Stromal cell of bone marrow (primary cell): Measurements from ENCODE around the gene ZNF141.
"Not testable (repeated sequence)": the region's sequence is repeated elsewhere in the genome, so short reads cannot be mapped to it uniquely, and the experiment has no call there.

ENCODE experiments used
- DNase-seq: peaks from one replicate; pipeline ENCODE4 v3.0.0-alpha.2; 2012; ENCODE audit warnings: low read depth

The ZNF141 gene

DNA sequence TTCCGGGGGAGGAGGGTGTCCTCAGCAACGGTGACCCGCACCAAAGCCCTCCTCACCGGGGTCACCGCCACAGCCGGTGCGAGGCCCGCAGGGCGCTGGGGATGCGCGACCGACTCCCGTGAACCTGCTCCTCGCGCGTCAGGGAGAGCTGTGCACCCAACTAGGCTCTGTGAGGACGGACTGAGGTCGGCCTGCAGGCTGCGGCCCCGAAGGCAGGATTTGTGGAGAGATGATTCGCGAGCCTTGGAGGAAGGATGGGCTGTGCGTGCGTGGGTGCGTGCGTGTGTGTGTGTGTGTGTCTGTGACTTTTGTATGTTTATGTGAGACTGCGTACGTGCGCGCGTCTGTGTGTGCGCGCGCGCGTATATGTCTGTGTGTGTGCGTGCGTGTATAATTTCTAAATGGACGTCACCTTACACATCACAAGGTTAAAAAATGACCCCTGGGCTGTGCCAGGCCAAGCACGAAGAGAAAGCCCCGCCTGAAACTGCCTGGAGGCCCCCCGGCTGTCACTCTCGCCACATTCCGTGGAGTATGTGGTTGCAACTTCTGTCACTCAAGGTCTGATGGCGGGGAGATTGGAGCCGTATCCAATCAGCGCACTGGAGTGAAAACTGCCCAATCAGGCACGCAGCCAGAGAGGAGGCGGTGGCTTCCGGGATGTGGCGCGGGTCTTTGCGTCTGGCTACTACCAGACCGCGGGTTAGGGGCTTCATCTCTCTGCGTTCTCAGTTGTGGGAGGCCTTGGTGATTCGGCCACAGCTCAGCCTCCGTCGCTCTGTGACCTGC lies at the start of gene ZNF141:
Gene ZNF141, plus strand, starts transcription at position 672 of the 789 bp plus-strand sequence. CDS start 170 bp downstream, outside the sequence.
- peak; percentile 98 for DNase-seq

DNA sequence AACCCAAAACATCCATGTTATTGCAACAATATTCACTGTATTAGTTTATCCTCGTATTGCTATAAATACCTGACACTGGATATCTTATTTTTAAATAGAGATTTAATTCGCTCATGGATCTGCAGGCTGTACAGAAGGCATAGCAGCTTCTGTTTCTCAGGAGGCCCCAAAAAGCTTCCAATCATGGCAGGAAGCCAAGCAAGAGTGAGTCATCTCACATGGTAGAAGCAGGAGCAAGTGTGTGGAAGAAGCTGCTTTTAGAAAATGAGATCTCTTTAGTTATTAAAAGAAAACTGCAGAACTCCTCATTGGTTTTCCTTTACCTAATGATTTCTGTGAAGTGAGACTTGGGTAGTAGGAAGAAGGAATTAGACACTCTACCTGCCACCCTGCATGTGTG lies 48.7 kb upstream of the ZNF141 start:
- no peak for DNase-seq

DNA sequence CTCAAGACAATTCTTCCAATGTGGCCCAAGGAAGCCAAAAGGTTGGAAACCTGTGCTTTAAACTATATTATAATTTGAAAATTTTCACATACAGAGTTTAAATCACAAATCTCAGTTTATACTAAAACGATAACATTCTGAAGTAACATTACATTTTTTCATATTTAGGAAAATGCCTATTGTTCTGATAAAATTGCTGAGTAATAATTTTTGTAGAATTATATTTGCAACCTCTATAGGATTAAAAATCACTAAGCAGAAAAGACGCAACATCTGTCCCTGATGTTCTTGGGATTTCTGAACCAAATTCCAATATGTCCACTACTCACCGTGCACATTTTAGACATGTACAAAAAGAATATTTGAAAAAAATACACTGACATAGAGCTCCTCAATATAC lies 42.9 kb upstream of the ZNF141 start:
- no peak for DNase-seq

DNA sequence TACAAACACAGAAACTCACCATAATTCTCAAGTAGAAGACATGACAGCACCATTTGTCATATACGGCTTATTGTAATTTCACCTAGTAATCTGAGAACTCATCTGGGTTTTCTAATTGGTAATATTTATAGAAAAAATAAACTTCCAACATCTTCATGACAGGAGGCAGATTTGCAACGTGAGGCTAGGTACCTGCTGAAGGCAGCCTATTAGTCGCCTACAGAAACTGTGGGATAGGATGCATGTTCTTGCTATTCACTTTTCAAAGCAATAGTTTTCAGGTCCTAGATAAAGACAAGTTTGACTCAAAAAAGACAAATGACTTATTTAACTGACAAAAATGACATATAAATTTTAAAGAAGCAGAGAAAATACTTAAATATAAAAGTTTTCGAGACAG lies 35.2 kb upstream of the ZNF141 start:
- no peak for DNase-seq

DNA sequence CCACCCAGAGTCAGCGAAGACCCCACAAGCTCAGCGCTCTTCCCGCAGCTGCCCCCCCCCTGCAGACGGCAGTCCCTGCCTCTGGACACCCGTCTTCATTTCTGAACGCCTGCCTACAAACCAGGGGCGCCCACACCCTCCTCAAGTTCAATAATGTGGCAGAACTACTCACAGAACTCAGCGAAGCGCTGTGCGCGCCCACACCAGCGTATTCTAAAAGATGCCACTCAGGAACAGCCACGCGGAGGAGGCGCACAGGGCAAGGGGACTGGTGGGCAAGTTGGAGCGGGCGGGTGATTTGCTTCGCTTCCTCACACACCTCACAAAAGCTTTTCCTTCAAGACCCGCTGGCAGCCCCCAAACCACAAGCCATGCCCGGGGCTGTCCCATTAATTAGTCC lies 33.1 kb upstream of the ZNF141 start:
- not testable (repeated sequence) for DNase-seq

DNA sequence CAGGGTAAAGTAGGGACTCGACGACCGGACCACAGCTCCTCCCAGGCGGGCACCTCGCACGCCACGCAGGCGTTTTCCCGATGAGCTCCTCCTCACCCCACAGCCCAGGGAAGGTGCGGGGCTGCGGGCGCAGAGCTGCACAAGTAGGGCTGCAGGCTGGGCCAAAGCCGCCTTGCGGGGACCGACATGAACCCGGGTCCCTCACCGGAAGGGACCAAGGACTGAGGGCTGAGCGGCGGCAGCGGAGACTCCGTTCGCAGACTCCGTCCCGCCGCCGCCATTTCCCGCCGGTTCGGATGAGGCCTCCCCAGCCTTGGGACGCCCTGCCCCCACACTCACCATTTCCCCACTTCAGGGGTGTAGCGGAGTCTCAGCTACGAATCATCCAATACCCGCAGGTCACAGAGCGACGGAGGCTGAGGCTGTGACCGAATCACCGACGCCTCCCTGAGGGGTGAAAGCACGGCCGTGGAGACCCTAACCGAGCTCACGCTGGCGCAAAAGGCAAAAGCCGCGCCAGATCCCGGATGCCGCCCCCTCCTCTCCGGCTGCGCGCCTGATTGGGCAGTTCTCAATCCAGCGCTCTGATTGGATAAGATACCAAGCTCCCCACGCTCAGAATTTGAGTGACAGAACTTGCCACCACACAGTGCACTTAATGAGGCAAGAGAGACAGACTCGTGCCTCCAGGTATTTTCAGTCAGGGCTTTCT lies 32.5 kb upstream of the ZNF141 start, which contains the start of gene ZNF732:
Gene ZNF732, minus strand, starts transcription at position 506 of the 712 bp plus-strand sequence. Its CDS starts 164 bp downstream, at position 342.
- DNase-seq, result peak; percentile 25

DNA sequence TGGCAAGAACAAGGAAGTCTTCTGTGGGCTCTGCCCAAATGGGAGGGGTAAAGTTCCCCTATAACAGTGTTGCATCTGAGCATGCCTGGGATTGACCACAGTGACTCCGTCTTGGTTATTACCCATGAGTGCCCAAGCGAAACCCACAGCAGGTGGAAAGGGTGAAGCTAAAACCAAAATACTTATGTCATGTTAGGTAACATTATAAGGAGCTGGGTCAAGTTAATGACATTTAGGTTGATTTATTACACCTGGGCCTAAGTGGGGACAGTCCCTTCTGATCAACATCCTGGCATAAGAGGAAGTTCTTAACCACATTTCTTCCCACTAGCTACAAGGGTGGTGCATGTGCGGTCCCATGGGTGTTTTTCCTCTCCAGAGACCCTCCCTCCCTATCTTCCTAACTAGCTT lies 31.1 kb upstream of the ZNF141 start:
- no peak for DNase-seq

DNA sequence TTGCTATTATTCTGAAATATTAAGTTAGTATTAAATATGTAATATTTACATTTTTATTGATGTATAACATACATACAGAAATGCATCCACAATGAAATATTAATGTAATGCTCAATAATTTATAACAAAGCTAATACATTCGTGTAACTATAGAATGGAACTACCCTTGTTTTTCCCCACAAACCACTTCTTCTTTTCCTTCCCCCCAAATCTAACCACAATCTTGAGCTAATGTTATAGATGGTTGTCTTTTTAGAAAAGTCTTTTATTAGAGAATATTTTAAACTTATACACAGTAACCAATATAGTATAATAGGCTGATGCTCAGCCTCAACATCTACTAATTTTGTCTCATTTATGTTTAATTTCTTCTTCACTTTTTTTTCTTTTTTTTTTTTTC lies 27.8 kb upstream of the ZNF141 start:
- DNase-seq, result no peak

DNA sequence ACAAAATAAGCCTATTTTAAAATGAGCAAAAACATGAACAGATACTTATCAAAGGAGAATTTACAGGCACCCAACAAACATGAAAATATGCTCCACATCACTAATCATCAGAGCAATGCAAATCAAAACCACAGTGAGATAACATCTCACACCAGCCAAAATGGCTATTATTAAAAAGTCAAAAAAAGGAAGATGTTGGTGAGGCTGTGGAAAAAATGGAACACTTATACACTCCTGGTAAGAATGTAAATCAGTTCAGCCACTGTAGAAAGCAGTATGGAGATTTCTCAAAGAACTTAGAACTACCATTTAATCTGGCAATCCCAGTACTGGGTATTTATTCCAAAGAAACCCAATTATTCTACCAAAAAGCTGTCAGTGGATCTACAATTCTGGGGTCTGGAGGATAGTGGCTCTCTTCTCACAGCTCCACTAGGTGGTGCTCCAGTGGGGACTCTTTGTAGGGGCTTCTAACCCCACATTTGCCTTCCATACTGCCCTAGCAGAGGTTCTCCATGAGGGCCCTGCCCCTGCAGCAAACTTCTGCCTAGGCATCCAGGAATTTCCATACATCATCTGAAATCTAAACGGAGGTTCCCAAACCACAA lies 23.2 kb upstream of the ZNF141 start:
- DNase-seq, result no peak

DNA sequence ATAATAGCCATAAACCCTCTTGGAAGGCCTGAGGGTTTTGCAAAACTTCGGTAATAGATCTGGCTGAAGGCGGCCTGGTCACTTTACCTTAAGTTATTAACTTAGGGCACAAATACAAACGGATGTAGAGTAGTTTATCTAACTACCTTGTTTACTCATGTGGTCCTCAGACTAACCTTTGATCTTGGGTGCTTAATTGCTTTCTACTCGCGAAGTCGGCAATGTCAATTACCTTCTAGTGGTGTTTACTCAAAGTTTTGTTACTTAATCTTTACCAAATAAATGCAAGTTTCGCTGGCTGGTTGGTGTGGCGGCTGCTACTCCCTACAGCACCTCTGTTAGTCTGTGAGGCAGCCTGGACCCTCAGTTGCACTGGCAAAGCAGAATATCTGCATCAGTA lies 8.9 kb upstream of the ZNF141 start:
- no peak for DNase-seq

DNA sequence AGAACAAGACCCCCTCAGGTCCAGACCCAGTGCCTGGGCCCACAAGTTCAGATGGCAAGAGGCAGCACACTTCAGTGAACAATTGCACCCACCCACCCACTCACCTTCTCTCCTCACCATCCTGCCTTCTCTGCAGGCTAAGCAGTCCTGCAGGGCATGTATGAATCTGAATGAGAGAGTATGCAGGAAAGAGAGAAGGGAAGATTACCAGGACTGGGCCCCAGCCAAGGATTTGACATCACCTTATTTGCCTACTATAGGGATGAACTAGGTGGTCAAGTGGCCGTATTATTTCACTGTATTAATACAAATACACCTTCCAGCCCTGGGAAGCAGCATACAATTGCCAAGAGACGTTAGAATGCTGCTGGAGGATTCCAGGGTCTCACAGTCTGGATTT lies 2.1 kb upstream of the ZNF141 start:
- DNase-seq, result no peak

DNA sequence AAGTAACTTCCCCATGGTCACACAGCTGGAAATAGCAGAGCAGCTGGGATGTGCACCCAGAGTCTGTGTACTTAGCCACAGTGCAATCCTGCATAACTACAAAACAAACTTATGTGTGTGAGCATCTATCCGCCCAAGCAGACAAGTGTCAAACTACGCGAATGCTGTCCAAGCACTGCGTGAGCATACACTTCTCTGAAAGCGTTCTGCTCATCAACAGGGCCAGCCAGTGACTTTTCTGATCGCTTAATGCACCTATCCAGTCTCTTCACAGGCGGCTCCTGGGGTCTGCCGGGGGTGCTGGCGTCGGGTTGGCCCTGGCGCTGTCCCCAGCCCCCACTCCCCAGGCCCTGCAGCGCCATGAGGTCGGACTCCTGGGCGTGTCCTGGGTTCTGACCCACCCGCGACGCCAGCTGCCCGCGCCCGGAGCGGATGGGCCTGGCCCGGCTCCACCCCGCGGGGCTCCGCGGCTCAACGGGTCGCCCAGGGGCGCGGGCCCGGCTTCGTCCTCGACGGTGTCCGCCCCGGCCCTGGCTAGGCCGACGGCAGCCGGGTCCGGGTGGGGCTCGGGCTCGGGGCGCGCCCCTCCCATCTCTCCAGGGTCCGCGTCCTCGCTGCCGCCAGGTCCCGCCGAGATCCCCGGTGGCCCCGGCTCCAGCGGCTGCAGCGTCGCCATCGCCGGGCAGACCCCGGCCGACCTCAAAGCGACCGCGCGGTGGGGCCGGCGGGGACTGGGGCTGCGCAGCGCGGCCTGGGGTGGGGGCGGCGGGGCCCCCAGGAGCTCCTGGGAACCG lies 1.3 kb upstream of the ZNF141 start:
- DNase-seq, result no peak

DNA sequence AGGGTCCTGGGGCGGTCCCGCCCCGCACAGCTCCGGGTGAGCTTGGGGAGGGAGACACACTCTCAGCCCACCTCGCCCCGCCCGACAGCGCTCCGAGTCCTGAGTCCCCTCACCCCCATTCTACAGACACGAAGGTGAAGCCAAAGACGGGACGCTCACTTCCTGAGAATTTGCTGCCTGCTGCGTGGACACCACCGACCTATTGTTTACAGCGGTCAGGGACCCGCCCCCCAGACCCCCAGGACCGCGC lies 796 bp upstream of the ZNF141 start:
- DNase-seq, result no peak

DNA sequence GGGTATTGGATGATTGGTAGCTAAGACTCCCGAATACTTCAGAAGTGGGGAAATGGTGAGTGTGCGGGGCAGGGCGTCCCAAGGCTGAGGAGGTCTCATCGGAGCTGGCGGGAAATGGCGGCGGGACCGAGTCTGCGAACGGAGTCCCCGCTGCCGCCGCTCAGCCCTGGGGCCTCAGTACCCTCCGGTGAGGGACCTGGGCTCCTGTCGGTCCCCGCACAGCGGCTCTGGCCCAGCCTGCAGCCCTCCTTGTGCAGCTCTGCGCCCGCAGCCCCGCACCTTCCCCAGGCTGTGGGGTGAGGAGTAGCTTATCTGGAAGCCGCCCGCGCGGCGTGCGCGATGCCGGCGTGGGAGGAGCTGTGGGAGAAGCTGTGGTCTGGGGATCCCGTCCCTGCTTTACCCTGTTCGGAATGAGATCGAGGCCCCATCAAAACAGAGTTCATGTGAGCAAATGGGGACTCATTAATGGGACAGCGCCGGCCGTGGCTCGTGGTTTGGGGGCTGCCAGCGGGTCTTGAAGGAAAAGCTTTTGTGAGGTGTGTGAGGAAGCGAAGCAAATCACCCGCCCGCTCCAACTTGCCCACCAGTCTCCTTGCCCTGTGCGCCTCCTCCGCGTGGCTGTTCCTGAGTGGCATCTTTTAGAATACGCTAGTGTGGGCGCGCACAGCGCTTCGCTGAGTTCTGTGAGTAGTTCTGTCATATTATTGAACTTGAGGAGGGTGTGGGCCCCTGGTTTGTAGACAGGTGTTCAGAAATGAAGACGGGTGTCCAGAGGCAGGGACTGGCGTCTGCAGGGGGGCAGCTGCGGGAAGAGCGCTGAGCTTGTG lies 531 bp downstream of the ZNF141 start:
- peak; percentile 8 for DNase-seq

DNA sequence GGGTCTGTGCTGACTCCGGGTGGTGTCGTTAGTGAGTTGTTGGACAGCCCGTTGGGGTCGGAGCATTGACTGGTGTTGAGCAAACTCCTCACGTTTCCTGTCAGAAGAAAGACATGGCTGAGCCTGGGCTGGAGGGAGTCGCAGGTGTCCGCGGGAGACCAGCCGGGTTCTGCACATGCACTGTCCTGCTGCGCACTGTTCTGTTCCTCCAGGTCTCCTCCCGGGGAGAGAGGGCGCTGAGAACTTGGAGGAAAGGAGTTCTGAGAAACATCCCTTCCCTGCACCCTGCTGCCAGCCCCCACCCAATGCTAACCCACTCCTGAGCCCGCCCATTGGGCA lies 1.1 kb downstream of the ZNF141 start:
- DNase-seq, result no peak

DNA sequence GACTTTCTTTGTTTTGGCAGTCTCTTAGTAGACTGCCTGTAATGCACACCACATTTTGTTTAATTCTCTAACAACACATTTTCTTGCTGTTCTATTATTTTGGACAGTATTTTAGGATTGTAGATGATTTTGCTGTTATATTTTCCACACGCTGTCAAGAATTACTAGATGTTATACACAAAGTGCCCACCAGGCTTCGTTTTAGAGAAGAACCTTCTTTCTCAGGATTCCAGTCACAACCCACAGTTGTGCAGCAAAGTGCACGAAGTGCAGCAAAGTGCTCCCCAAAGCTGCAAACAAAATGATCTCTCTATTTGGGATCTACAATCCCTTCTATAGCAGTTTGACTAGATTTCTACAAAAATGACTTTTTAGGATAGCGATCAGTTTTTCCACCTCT lies 2.4 kb downstream of the ZNF141 start:
- DNase-seq, result no peak

DNA sequence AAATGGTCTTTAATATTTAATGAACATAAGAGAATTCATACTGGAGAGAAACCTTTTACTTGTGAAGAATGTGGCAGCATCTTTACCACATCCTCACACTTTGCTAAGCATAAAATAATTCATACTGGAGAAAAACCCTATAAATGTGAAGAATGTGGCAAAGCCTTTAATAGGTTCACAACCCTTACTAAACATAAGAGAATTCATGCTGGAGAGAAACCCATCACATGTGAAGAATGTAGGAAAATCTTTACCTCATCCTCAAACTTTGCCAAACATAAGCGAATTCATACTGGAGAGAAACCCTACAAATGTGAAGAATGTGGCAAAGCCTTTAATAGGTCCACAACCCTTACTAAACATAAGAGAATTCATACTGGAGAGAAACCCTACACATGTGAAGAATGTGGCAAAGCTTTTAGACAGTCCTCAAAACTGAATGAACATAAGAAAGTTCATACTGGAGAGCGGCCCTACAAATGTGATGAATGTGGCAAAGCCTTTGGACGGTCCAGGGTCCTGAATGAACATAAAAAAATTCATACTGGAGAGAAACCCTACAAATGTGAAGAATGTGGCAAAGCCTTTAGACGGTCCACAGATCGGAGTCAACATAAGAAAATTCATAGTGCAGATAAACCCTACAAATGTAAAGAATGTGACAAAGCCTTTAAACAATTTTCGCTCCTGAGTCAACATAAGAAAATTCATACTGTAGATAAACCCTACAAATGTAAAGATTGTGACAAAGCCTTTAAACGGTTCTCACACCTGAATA lies 35.6 kb downstream of the ZNF141 start:
- DNase-seq, result no peak

DNA sequence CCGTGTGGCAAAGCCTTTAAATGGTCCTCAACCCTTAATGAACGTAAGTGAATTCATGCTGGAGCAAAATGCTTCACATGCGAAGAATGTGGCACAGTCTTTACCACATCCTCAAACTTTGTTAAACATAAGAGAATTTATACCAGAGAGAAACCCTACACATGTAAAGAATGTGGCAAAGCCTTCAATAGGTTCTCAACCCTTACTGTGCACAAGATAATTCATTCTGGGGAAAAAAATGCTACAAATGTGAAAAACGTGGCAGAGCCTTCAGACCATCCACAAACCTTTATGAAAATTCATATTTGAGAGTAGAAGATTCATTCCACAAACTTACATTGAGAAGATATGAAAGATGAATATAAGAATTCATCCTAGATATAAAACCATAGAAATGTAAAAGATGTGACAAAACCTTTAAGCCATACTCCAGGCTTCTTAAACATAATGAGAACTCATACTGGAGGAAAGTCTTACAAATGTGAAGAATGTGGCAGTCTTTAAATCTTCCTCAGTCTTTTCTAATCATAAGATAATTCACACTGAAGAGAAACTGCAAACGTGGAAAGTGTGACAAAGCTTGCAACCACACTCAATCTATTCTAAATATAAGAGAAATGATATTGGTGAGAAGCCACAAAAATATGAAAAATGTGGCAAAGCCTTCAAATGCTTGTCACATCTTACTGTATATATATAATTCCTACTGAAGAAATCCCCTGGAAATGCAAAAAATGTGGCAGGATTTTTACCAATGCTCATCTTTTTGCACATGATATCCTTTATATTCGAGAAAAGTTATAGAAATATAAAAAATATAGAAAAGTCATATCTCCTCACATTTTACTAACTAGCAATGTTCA lies 36.9 kb downstream of the ZNF141 start:
- DNase-seq, result no peak

DNA sequence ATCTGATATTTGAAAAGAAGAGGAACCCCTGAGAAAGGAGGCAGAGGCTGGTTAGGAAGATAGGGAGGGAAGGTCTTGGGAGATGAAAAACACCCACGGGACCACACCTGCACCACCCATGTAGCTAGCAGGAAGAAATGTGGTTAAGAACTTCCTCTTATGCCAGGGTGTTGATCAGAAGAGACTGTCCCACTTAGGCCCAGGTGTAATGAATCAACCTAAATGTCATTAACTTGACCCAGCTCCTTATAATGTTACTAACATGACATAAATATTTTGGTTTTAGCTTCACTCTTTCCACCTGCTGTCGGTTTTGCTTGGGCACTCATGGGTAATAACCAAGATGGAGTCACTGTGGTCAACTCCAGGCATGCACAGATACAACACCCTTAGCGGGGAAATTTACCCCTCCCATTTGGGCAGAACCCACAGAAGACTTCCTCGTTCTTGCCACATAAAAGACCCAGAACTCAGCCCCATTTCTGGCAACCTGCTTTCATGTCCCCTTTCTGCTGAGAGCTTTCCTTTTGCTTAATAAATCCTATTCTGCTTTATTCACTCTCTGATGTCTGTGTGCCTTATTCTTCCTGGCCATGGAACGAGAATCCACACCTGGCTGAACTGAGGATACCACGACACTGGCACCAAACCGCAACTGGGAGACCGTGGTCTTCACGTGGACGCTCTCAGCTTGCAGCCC lies 46.8 kb downstream of the ZNF141 start:
- no peak for DNase-seq
